GM21786 (cell line): Measurements from ENCODE around the gene CENPP.

Experiments used
- ATAC-seq: cut with Tn5 transposase; IDR thresholded peaks from one replicate; pipeline ENCODE4 v1.9.1; 2021; ENCODE audit not compliant: unreplicated experiment

Gene CENPP

GRCh38 chr9:92422611-92423338, 97.0 kb downstream of the CENPP start:
- no peak for ATAC-seq

GRCh38 chr9:92423612-92424011, 97.9 kb downstream of the CENPP start:
- no peak for ATAC-seq

GRCh38 chr9:92424340-92424739, 98.6 kb downstream of the CENPP start, which contains the start of gene OMD:
Gene OMD (minus strand): TSS chr9:92424471. CDS start chr9:92417558, 6,913 bp downstream.
- no peak for ATAC-seq

GRCh38 chr9:92425474-92425873, 99.7 kb downstream of the CENPP start:
- no peak for ATAC-seq

GRCh38 chr9:92426501-92427145, 100.9 kb downstream of the CENPP start:
- no peak for ATAC-seq

GRCh38 chr9:92429836-92430235, 104.1 kb downstream of the CENPP start:
- ATAC-seq = no peak

- no peak for ATAC-seq
These were observed 106.6 kb downstream of the CENPP start for GRCh38 chr9:92432350-92432749.

GRCh38 chr9:92432972-92433548, 107.3 kb downstream of the CENPP start:
- no peak for ATAC-seq

- ATAC-seq = no peak
These were observed 109.5 kb downstream of the CENPP start for GRCh38 chr9:92435263-92435662.

- ATAC-seq = no peak
These were observed 113.3 kb downstream of the CENPP start for GRCh38 chr9:92438900-92439526.

GRCh38 chr9:92439921-92440750, 114.4 kb downstream of the CENPP start:
- ATAC-seq = no peak

- no peak for ATAC-seq
These were observed 114.9 kb downstream of the CENPP start for GRCh38 chr9:92440751-92441046.

- no peak for ATAC-seq
These were observed 119.1 kb downstream of the CENPP start for GRCh38 chr9:92444841-92445240.

GRCh38 chr9:92446536-92446935, 120.8 kb downstream of the CENPP start:
- no peak for ATAC-seq

GRCh38 chr9:92455217-92455616, 129.5 kb downstream of the CENPP start:
- no peak for ATAC-seq

GRCh38 chr9:92457576-92457975, 131.8 kb downstream of the CENPP start:
- no peak for ATAC-seq

GRCh38 chr9:92463387-92463786, 137.6 kb downstream of the CENPP start:
- no peak for ATAC-seq

GRCh38 chr9:92463984-92464383, 138.2 kb downstream of the CENPP start:
- no peak for ATAC-seq

GRCh38 chr9:92467041-92467440, 141.3 kb downstream of the CENPP start:
- no peak for ATAC-seq

GRCh38 chr9:92467511-92467910, 141.8 kb downstream of the CENPP start:
- ATAC-seq = no peak

- ATAC-seq = no peak
These were observed 142.5 kb downstream of the CENPP start for GRCh38 chr9:92468206-92468605.
